ENCODE data around the gene CFAP299.

The CFAP299 gene

GRCh38 chr4:80422727-80423404 lies 87.3 kb downstream of the CFAP299 start:
- Histone ChIP-seq H3K9me3 (ENCODE audit: insufficient read depth, low read depth, low read length) (no peaks in the 10 kb centered on the region), H2AFZ (ENCODE audit: low read length) (no peak overlapping the region), H3K79me2 (ENCODE audit: insufficient read depth, low read length) (no peaks in the 10 kb centered on the region), H3F3A (ENCODE audit: low read depth) (no peaks in the 10 kb centered on the region), H3K4me2 (ENCODE audit: low read depth, low read length, poor library complexity, severe bottlenecking) (peak overlapping the region; percentile 37), H3K4me3 (ENCODE audit: low read length, poor library complexity, severe bottlenecking) (no peak overlapping the region), H3K36me3 (ENCODE audit: insufficient read depth, low read length) (no peaks in the 10 kb centered on the region), H3K4me1 (ENCODE audit: insufficient read depth, low read length, poor library complexity, severe bottlenecking) (peaks cover 25% of the 10 kb centered on the region), H4K20me1 (ENCODE audit: insufficient read depth, low read length, poor library complexity, severe bottlenecking) (no peaks in the 10 kb centered on the region), H3K9ac (ENCODE audit: low read depth, low read length, poor library complexity, severe bottlenecking) (no peak overlapping the region), H3K9me2 (replicated peaks; ENCODE audit: low read depth, low read length) (no peaks in the 10 kb centered on the region), H3K27me3 (ENCODE audit: insufficient read depth, low read length, poor library complexity, severe bottlenecking) (no peaks in the 10 kb centered on the region)
- TF ChIP-seq CTCF (conservative IDR thresholded peaks at IDR 0.05; ENCODE audit: low read length) (no peak), EZH2phosphoT487 (IDR thresholded peaks at IDR 0.05; ENCODE audit: borderline replicate concordance) (no peak)

GRCh38 chr4:80423553-80424224 lies 88.2 kb downstream of the CFAP299 start:
- Histone ChIP-seq H3K27me3 (ENCODE audit: insufficient read depth, low read length, poor library complexity, severe bottlenecking) (no peaks in the 10 kb centered on the region), H3K79me2 (ENCODE audit: insufficient read depth, low read length) (no peaks in the 10 kb centered on the region), H3F3A (ENCODE audit: low read depth) (no peaks in the 10 kb centered on the region), H3K4me3 (ENCODE audit: low read length, poor library complexity, severe bottlenecking) (no peak overlapping the region), H3K9me3 (ENCODE audit: insufficient read depth, low read depth, low read length) (no peaks in the 10 kb centered on the region), H3K9ac (ENCODE audit: low read depth, low read length, poor library complexity, severe bottlenecking) (no peak overlapping the region), H3K36me3 (ENCODE audit: insufficient read depth, low read length) (no peaks in the 10 kb centered on the region), H3K9me2 (replicated peaks; ENCODE audit: low read depth, low read length) (no peaks in the 10 kb centered on the region), H3K4me1 (ENCODE audit: insufficient read depth, low read length, poor library complexity, severe bottlenecking) (peaks cover 25% of the 10 kb centered on the region), H2AFZ (ENCODE audit: low read length) (no peak overlapping the region), H3K4me2 (ENCODE audit: low read depth, low read length, poor library complexity, severe bottlenecking) (peak overlapping the region; percentile 37), H4K20me1 (ENCODE audit: insufficient read depth, low read length, poor library complexity, severe bottlenecking) (no peaks in the 10 kb centered on the region)
- TF ChIP-seq CTCF (conservative IDR thresholded peaks at IDR 0.05; ENCODE audit: low read length): no peak
- TF ChIP-seq EZH2phosphoT487 (IDR thresholded peaks at IDR 0.05; ENCODE audit: borderline replicate concordance): no peak

- H3K79me2 ChIP-seq (ENCODE audit: insufficient read depth, low read length): no peaks in the 10 kb centered on the region
- no peaks in the 10 kb centered on the region for H3K9me3 ChIP-seq (ENCODE audit: insufficient read depth, low read depth, low read length)
- peaks cover 25% of the 10 kb centered on the region for H3K4me1 ChIP-seq (ENCODE audit: insufficient read depth, low read length, poor library complexity, severe bottlenecking)
- no peak overlapping the region for H3K9ac ChIP-seq (ENCODE audit: low read depth, low read length, poor library complexity, severe bottlenecking)
- H3K4me2 ChIP-seq (ENCODE audit: low read depth, low read length, poor library complexity, severe bottlenecking): no peak overlapping the region
- no peaks in the 10 kb centered on the region for H3K36me3 ChIP-seq (ENCODE audit: insufficient read depth, low read length)
- H3K9me2 ChIP-seq (replicated peaks; ENCODE audit: low read depth, low read length): no peaks in the 10 kb centered on the region
- H2AFZ ChIP-seq (ENCODE audit: low read length): no peak overlapping the region
- H3F3A ChIP-seq (ENCODE audit: low read depth): no peaks in the 10 kb centered on the region
- H3K27me3 ChIP-seq (ENCODE audit: insufficient read depth, low read length, poor library complexity, severe bottlenecking): no peaks in the 10 kb centered on the region
- no peak for TF ChIP-seq CTCF (conservative IDR thresholded peaks at IDR 0.05; ENCODE audit: low read length)
- no peak for TF ChIP-seq EZH2phosphoT487 (IDR thresholded peaks at IDR 0.05; ENCODE audit: borderline replicate concordance)
- no peaks in the 10 kb centered on the region for H4K20me1 ChIP-seq (ENCODE audit: insufficient read depth, low read length, poor library complexity, severe bottlenecking)
- no peak overlapping the region for H3K4me3 ChIP-seq (ENCODE audit: low read length, poor library complexity, severe bottlenecking)
These were observed 88.7 kb downstream of the CFAP299 start for GRCh38 chr4:80424225-80424581.

Measured in Loucy (cell line).